Naive B cell (primary cell): ENCODE data around the gene INO80E. TPM values are rescaled to one million over a fixed set of nuclear protein-coding genes. Genes with fewer than 3 reads are reported as not detected.

Source experiments
- ATAC-seq, 2 donors: fragments of 150-1000 bp; cut with Tn5 transposase; 2 replicates each; pipeline ENCODE4 v1.10.0; 2021; ENCODE audit warnings: low read depth in 2 of 2, mild to moderate bottlenecking in 2 of 2, moderate library complexity in 2 of 2
- DNase-seq: peaks from one replicate; pipeline ENCODE4 v3.0.0; 2022
- H3K27ac Mint-ChIP-seq, 6 donors: one replicate each; pipeline ENCODE4 v1.8.0; 2020 to 2022; ENCODE audit warnings: mild to moderate bottlenecking in 6 of 6, mixed read lengths in 6 of 6, moderate library complexity in 5 of 6, inconsistent platforms in 2 of 6
- H3K27me3 Mint-ChIP-seq, 3 donors: one replicate each; pipeline ENCODE4 v1.8.0; 2021 to 2022; ENCODE audit warnings: mixed read lengths in 3 of 3, mild to moderate bottlenecking in 1 of 3
- H3K36me3 Mint-ChIP-seq, 2 donors: one replicate each; pipeline ENCODE4 v1.8.0; 2020 to 2022; ENCODE audit warnings: mixed read lengths in 2 of 2, inconsistent platforms in 1 of 2, mild to moderate bottlenecking in 1 of 2
- H3K4me1 Mint-ChIP-seq, 3 donors: one replicate each; pipeline ENCODE4 v1.8.0; 2020 to 2022; ENCODE audit warnings: mixed read lengths in 3 of 3, inconsistent platforms in 1 of 3, mild to moderate bottlenecking in 1 of 3, moderate library complexity in 1 of 3
- H3K4me3 Mint-ChIP-seq, 8 donors: one replicate each; pipeline ENCODE4 v1.8.0; 2020 to 2022; ENCODE audit warnings: mild to moderate bottlenecking in 8 of 8, mixed read lengths in 8 of 8, moderate library complexity in 8 of 8, inconsistent platforms in 2 of 8
- H3K9me3 Mint-ChIP-seq, 7 donors: one replicate each; pipeline ENCODE4 v1.8.0; 2020 to 2022; ENCODE audit warnings: mixed read lengths in 7 of 7, mild to moderate bottlenecking in 5 of 7, inconsistent platforms in 2 of 7, moderate library complexity in 1 of 7
- polyA plus RNA-seq, 6 donors: library from polyadenylated mRNA; unstranded; fragments of 300-500 nt; fragmentation: Illumina TruSeq; gene quantifications; one replicate each; pipeline ENCODE4 v1.2.3, GENCODE V29; 2021; ENCODE audit warnings: low read depth in 6 of 6

INO80E gene
- polyA plus RNA-seq, 6 donors from 2014 or later = 2.1 to 8.7 (median 6.9) TPM

- Mint-ChIP-seq H3K4me1 (peaks cover 0 to 19% (median 5%) of the 10 kb centered on the region in 3 donors), H3K4me3 (no peak overlapping the region), H3K27me3 (no peaks in the 10 kb centered on the region), H3K9me3 (no peaks in the 10 kb centered on the region), H3K27ac (peak overlapping the region in 1 of 6 donors; percentile 64), H3K36me3 (peaks cover 4 to 35% of the 10 kb centered on the region in 2 donors)
- DNase-seq = no peak
- no peak for ATAC-seq
Measured at GRCh38 chr16:29982560-29983419, 13.3 kb upstream of the INO80E start.

- no peak for ATAC-seq
- H3K36me3 Mint-ChIP-seq = peaks cover 4 to 42% of the 10 kb centered on the region in 2 donors
Measured at GRCh38 chr16:29983420-29984136, 12.5 kb upstream of the INO80E start.

GRCh38 chr16:29984137-29984763 lies 11.8 kb upstream of the INO80E start:
- Mint-ChIP-seq H3K9me3 (no peaks in the 10 kb centered on the region), H3K27ac (no peak overlapping the region), H3K36me3 (peaks cover 4 to 36% of the 10 kb centered on the region in 2 donors), H3K4me3 (no peak overlapping the region), H3K4me1 (peaks cover 0 to 17% (median 10%) of the 10 kb centered on the region in 3 donors), H3K27me3 (no peaks in the 10 kb centered on the region)
- no peak for DNase-seq
- no peak for ATAC-seq

More at GRCh38 chr16:29983420-29984136, 12.5 kb upstream of the INO80E start:
- H3K27me3 Mint-ChIP-seq = no peaks in the 10 kb centered on the region
- H3K4me3 Mint-ChIP-seq = no peak overlapping the region
- no peaks in the 10 kb centered on the region for H3K9me3 Mint-ChIP-seq
- peaks cover 0 to 21% (median 7%) of the 10 kb centered on the region in 3 donors for H3K4me1 Mint-ChIP-seq
- no peak for DNase-seq
- H3K27ac Mint-ChIP-seq = no peak overlapping the region

GRCh38 chr16:29984764-29985147 lies 11.3 kb upstream of the INO80E start:
- ATAC-seq = no peak
- Mint-ChIP-seq H3K27me3 (no peaks in the 10 kb centered on the region), H3K27ac (no peak overlapping the region), H3K4me1 (peaks cover 0 to 12% (median 11%) of the 10 kb centered on the region in 3 donors), H3K4me3 (no peak overlapping the region), H3K36me3 (peaks cover 4 to 31% of the 10 kb centered on the region in 2 donors), H3K9me3 (no peaks in the 10 kb centered on the region)
- no peak for DNase-seq

GRCh38 chr16:29985271-29985811 lies 10.7 kb upstream of the INO80E start:
- no peak overlapping the region for H3K4me3 Mint-ChIP-seq
- no peak for ATAC-seq
- peaks cover 4 to 30% of the 10 kb centered on the region in 2 donors for H3K36me3 Mint-ChIP-seq
- no peak overlapping the region for H3K27ac Mint-ChIP-seq
- DNase-seq = no peak
- peaks cover 0 to 12% (median 11%) of the 10 kb centered on the region in 3 donors for H3K4me1 Mint-ChIP-seq
- no peaks in the 10 kb centered on the region for H3K27me3 Mint-ChIP-seq
- no peaks in the 10 kb centered on the region for H3K9me3 Mint-ChIP-seq

GRCh38 chr16:29986231-29986630 lies 9.8 kb upstream of the INO80E start:
- ATAC-seq = no peak
- no peak for DNase-seq
- no peaks in the 10 kb centered on the region for H3K9me3 Mint-ChIP-seq
- H3K36me3 Mint-ChIP-seq = peaks cover 4 to 30% of the 10 kb centered on the region in 2 donors
- H3K4me3 Mint-ChIP-seq = no peak overlapping the region
- H3K4me1 Mint-ChIP-seq = peaks cover 0 to 12% (median 11%) of the 10 kb centered on the region in 3 donors
- peak overlapping the region in 3 of 6 donors; percentile 1 to 38 (median 26) for H3K27ac Mint-ChIP-seq
- H3K27me3 Mint-ChIP-seq = no peaks in the 10 kb centered on the region

- Mint-ChIP-seq H3K27ac (peak overlapping the region in 1 of 6 donors; percentile 1), H3K9me3 (no peaks in the 10 kb centered on the region), H3K4me1 (peaks cover 0 to 12% (median 11%) of the 10 kb centered on the region in 3 donors), H3K36me3 (peaks cover 4 to 30% of the 10 kb centered on the region in 2 donors), H3K4me3 (no peak overlapping the region), H3K27me3 (no peaks in the 10 kb centered on the region)
- ATAC-seq = no peak
- DNase-seq = no peak
Measured at GRCh38 chr16:29986931-29987330, 9.1 kb upstream of the INO80E start.

- no peak for DNase-seq
- Mint-ChIP-seq H3K9me3 (no peaks in the 10 kb centered on the region), H3K27me3 (no peaks in the 10 kb centered on the region), H3K36me3 (peaks cover 0 to 25% of the 10 kb centered on the region in 2 donors), H3K4me1 (peaks cover 0 to 12% (median 11%) of the 10 kb centered on the region in 3 donors), H3K4me3 (no peak overlapping the region), H3K27ac (peak overlapping the region in 1 of 6 donors; percentile 93)
- ATAC-seq = no peak
Measured at GRCh38 chr16:29987371-29988085, 8.5 kb upstream of the INO80E start.

GRCh38 chr16:29988346-29989075 lies 7.5 kb upstream of the INO80E start:
- DNase-seq = no peak
- Mint-ChIP-seq H3K9me3 (no peaks in the 10 kb centered on the region), H3K4me1 (peaks cover 0 to 11% (median 10%) of the 10 kb centered on the region in 3 donors), H3K36me3 (peaks cover 0 to 23% of the 10 kb centered on the region in 2 donors), H3K4me3 (no peak overlapping the region), H3K27me3 (no peaks in the 10 kb centered on the region), H3K27ac (peak overlapping the region in 1 of 6 donors; percentile 69)
- no peak for ATAC-seq

- Mint-ChIP-seq H3K27ac (peak overlapping the region in 1 of 6 donors; percentile 22), H3K4me1 (peaks cover 6 to 17% (median 15%) of the 10 kb centered on the region in 3 donors), H3K9me3 (no peaks in the 10 kb centered on the region), H3K4me3 (peak overlapping the region in 1 of 8 donors; percentile 25), H3K36me3 (peaks cover 0 to 23% of the 10 kb centered on the region in 2 donors), H3K27me3 (no peaks in the 10 kb centered on the region)
- DNase-seq = no peak
- ATAC-seq = no peak
Measured at GRCh38 chr16:29989111-29989858, 6.8 kb upstream of the INO80E start.

- H3K36me3 Mint-ChIP-seq = peaks cover 0 to 23% of the 10 kb centered on the region in 2 donors
- H3K4me1 Mint-ChIP-seq = peaks cover 13 to 24% (median 22%) of the 10 kb centered on the region in 3 donors
- DNase-seq = no peak
- peak overlapping the region in 1 of 8 donors; percentile 25 for H3K4me3 Mint-ChIP-seq
- H3K9me3 Mint-ChIP-seq = no peaks in the 10 kb centered on the region
- H3K27ac Mint-ChIP-seq = no peak overlapping the region
- no peaks in the 10 kb centered on the region for H3K27me3 Mint-ChIP-seq
- no peak for ATAC-seq
Measured at GRCh38 chr16:29990034-29990433, 6.0 kb upstream of the INO80E start.
